DOHH2 (cell line): ENCODE measurements around the gene SPARC.

Experiments used
- H3F3A ChIP-seq: fragments of 200-600 bp; sonication (generic), shearing (Covaris generic); 2 replicates; pipeline ENCODE4 v1.6.0; 2016; ENCODE audit warnings: antibody characterized with exemption, mild to moderate bottlenecking; ENCODE audit not compliant: control insufficient read depth, insufficient read depth
- H3K27ac ChIP-seq: fragments of 200-600 bp; sonication (generic); 2 replicates; pipeline ENCODE4 v1.5.1; 2014; ENCODE audit warnings: low read depth, mild to moderate bottlenecking, low read length, moderate library complexity
- H3K27me3 ChIP-seq: fragments of 200-600 bp; sonication (generic); 2 replicates; pipeline ENCODE4 v1.6.1; 2014; ENCODE audit warnings: mild to moderate bottlenecking, low read length, mixed read lengths; ENCODE audit not compliant: control insufficient read depth
- H3K36me3 ChIP-seq: fragments of 200-600 bp; sonication (generic); 2 replicates; pipeline ENCODE4 v1.6.1; 2014; ENCODE audit warnings: mild to moderate bottlenecking, low read length, moderate library complexity, mixed read lengths; ENCODE audit not compliant: control insufficient read depth
- H3K4me1 ChIP-seq: fragments of 200-600 bp; sonication (generic); 2 replicates; pipeline ENCODE4 v1.6.1; 2014; ENCODE audit warnings: mild to moderate bottlenecking, low read length, mixed read lengths; ENCODE audit not compliant: control insufficient read depth
- H3K4me2 ChIP-seq: fragments of 200-600 bp; sonication (generic); 2 replicates; pipeline ENCODE4 v1.6.0; 2014; ENCODE audit warnings: mild to moderate bottlenecking, low read length, moderate library complexity
- H3K4me3 ChIP-seq: fragments of 200-600 bp; sonication (generic); 2 replicates; pipeline ENCODE4 v1.5.1; 2014; ENCODE audit warnings: mild to moderate bottlenecking, low read length, mixed read lengths
- H3K79me2 ChIP-seq: fragments of 200-600 bp; sonication (generic); 2 replicates; pipeline ENCODE4 v1.6.1; 2014; ENCODE audit warnings: mild to moderate bottlenecking, low read length, mixed read lengths; ENCODE audit not compliant: control insufficient read depth
- H3K9me2 ChIP-seq: fragments of 200-600 bp; sonication (generic); replicated peaks from 2 replicates; pipeline ENCODE4 v1.6.1; 2014; ENCODE audit warnings: mild to moderate bottlenecking, low read length, mixed read lengths; ENCODE audit not compliant: control insufficient read depth
- H3K9me3 ChIP-seq: fragments of 200-600 bp; sonication (generic); 2 replicates; pipeline ENCODE4 v1.6.1; 2014; ENCODE audit warnings: antibody characterized with exemption, low read length, mixed read lengths; ENCODE audit not compliant: control insufficient read depth, insufficient read depth
- H4K20me1 ChIP-seq: fragments of 200-600 bp; sonication (generic); 2 replicates; pipeline ENCODE4 v1.6.0; 2014; ENCODE audit warnings: low read depth, mild to moderate bottlenecking, antibody characterized with exemption, low read length, moderate library complexity; ENCODE audit not compliant: control insufficient read depth, insufficient read depth
- CTCF ChIP-seq: fragments of 200-600 bp; sonication (generic); IDR thresholded peaks from one replicate; pipeline ENCODE4 v1.5.1; 2014; ENCODE audit warnings: antibody characterized with exemption, mild to moderate bottlenecking, low read depth, low read length; ENCODE audit not compliant: poor library complexity, severe bottlenecking
- EZH2phosphoT487 ChIP-seq: fragments of 200-600 bp; sonication (generic); IDR thresholded peaks from 2 replicates; pipeline ENCODE4 v1.6.1; 2017; ENCODE audit warnings: borderline replicate concordance, mild to moderate bottlenecking, antibody characterized with exemption, low read length, moderate library complexity, mixed read lengths

The SPARC gene

GRCh38 chr5:151651997-151652645, 34.6 kb downstream of the SPARC start:
- Histone ChIP-seq H3F3A (no peaks in the 10 kb centered on the region), H3K79me2 (no peaks in the 10 kb centered on the region), H3K4me2 (no peak overlapping the region), H3K9me2 (no peaks in the 10 kb centered on the region), H3K4me1 (no peaks in the 10 kb centered on the region), H3K9me3 (no peaks in the 10 kb centered on the region), H3K4me3 (no peak overlapping the region), H3K27ac (no peak overlapping the region), H4K20me1 (no peaks in the 10 kb centered on the region), H3K36me3 (no peaks in the 10 kb centered on the region), H3K27me3 (peaks cover 23% of the 10 kb centered on the region)
- TF ChIP-seq EZH2phosphoT487 (no peak), CTCF (peak; percentile 94)

- no peaks in the 10 kb centered on the region for H3K79me2 ChIP-seq
- no peaks in the 10 kb centered on the region for H3K9me2 ChIP-seq
- no peak overlapping the region for H3K27ac ChIP-seq
- peaks cover 10% of the 10 kb centered on the region; the same call in 1 of the 2 replicates for H3K27me3 ChIP-seq
- no peak overlapping the region for H3K4me3 ChIP-seq
- no peaks in the 10 kb centered on the region for H3K4me1 ChIP-seq
- H4K20me1 ChIP-seq, result no peaks in the 10 kb centered on the region
- H3K9me3 ChIP-seq, result no peaks in the 10 kb centered on the region
- H3F3A ChIP-seq, result no peaks in the 10 kb centered on the region
- no peak overlapping the region for H3K4me2 ChIP-seq
- no peaks in the 10 kb centered on the region for H3K36me3 ChIP-seq
- TF ChIP-seq CTCF (no peak), EZH2phosphoT487 (no peak)
Measured at GRCh38 chr5:151648988-151649387, 37.7 kb downstream of the SPARC start.

GRCh38 chr5:151648089-151648488, 38.6 kb downstream of the SPARC start:
- Histone ChIP-seq H3K79me2 (no peaks in the 10 kb centered on the region), H3F3A (no peaks in the 10 kb centered on the region), H3K27me3 (peaks cover 15% of the 10 kb centered on the region), H4K20me1 (no peaks in the 10 kb centered on the region), H3K4me3 (no peak overlapping the region), H3K9me2 (no peaks in the 10 kb centered on the region), H3K4me2 (no peak overlapping the region), H3K36me3 (no peaks in the 10 kb centered on the region), H3K9me3 (no peaks in the 10 kb centered on the region), H3K27ac (no peak overlapping the region), H3K4me1 (no peaks in the 10 kb centered on the region)
- no peak for TF ChIP-seq CTCF
- no peak for TF ChIP-seq EZH2phosphoT487
